HEK293T (cell line): ENCODE measurements around the gene ATG5.

Experiments used
- ARNT ChIP-seq: fragments of 450-650 bp; IDR thresholded peaks from 2 replicates; pipeline ENCODE4 v1.6.1; 2017; ENCODE audit warnings: mild to moderate bottlenecking
- HDGF ChIP-seq: fragments of 450-650 bp; IDR thresholded peaks from 2 replicates; pipeline ENCODE4 v1.6.1; 2017; ENCODE audit warnings: antibody characterized with exemption, borderline replicate concordance
- SP1 ChIP-seq: fragments of 450-650 bp; IDR thresholded peaks from 2 replicates; pipeline ENCODE4 v1.6.1; 2017

GRCh38 chr6:106173124-106173879 lies 152.3 kb downstream of the ATG5 start:
- TF ChIP-seq SP1 (no peak), ARNT (no peak), HDGF (no peak)
